ENCODE measurements around the gene TBC1D20. TPM values are rescaled to one million over a fixed set of nuclear protein-coding genes. Genes with fewer than 3 reads are reported as not detected.

TBC1D20 gene
- total RNA-seq, 1 donor from 2014 or later = 40.6 TPM

- FAIRE-seq (no peak), DNase-seq (ENCODE audit: low read depth) (no peak)
These were observed 41.4 kb downstream of the TBC1D20 start for GRCh38 chr20:420721-421574.

GRCh38 chr20:420166-420620, 42.1 kb downstream of the TBC1D20 start:
- H3K36me3 Mint-ChIP-seq (ENCODE audit: low read depth, unreplicated experiment) = peaks cover 38% of the 10 kb centered on the region
- FAIRE-seq (no peak), DNase-seq (ENCODE audit: low read depth) (no peak)
- H3K79me2 ChIP-seq (ENCODE audit: insufficient read depth, low read length) = peaks cover 3% of the 10 kb centered on the region
- no peaks in the 10 kb centered on the region for H3K9me3 Mint-ChIP-seq (ENCODE audit: unreplicated experiment)
- peaks cover 6% of the 10 kb centered on the region for H3K36me3 ChIP-seq (ENCODE audit: insufficient read depth, low read length)
- no peak overlapping the region for H2AFZ ChIP-seq (ENCODE audit: low read depth, low read length)
- no peak overlapping the region for H3K27ac ChIP-seq (ENCODE audit: low read depth, low read length)
- H3K4me1 Mint-ChIP-seq (ENCODE audit: low read depth, unreplicated experiment) = peaks cover 3% of the 10 kb centered on the region
- peaks cover 13% of the 10 kb centered on the region for H4K20me1 ChIP-seq (ENCODE audit: insufficient read depth, low read length)
- H3K27me3 Mint-ChIP-seq (ENCODE audit: low read depth, unreplicated experiment) = no peaks in the 10 kb centered on the region
- no peak overlapping the region for H3K27ac Mint-ChIP-seq (ENCODE audit: unreplicated experiment)
- no peak overlapping the region for H3K4me3 ChIP-seq (ENCODE audit: insufficient read depth, low read depth, low read length)
- no peak overlapping the region for H3K4me3 Mint-ChIP-seq (ENCODE audit: unreplicated experiment)
- no peak overlapping the region for H3K9ac ChIP-seq (ENCODE audit: low read length)
- TF ChIP-seq CTCF (IDR thresholded peaks at IDR 0.05; ENCODE audit: insufficient read depth, low read depth, low read length) (no peak), EZH2 (IDR thresholded peaks at IDR 0.05; ENCODE audit: insufficient read depth, low read length) (no peak)
- no peaks in the 10 kb centered on the region for H3K4me1 ChIP-seq (ENCODE audit: insufficient read depth, low read length)
- no peak overlapping the region for H3K4me2 ChIP-seq (ENCODE audit: low read length)
- H3K9me3 ChIP-seq (ENCODE audit: insufficient read depth, low read depth, low read length) = no peaks in the 10 kb centered on the region
- no peaks in the 10 kb centered on the region for H3K27me3 ChIP-seq (ENCODE audit: insufficient read depth, low read length)

More at GRCh38 chr20:420721-421574, 41.4 kb downstream of the TBC1D20 start:
- no peaks in the 10 kb centered on the region for H3K9me3 Mint-ChIP-seq (ENCODE audit: unreplicated experiment)
- no peak overlapping the region for H3K4me3 ChIP-seq (ENCODE audit: insufficient read depth, low read depth, low read length)
- peaks cover 36% of the 10 kb centered on the region for H3K36me3 Mint-ChIP-seq (ENCODE audit: low read depth, unreplicated experiment)
- H3K27ac Mint-ChIP-seq (ENCODE audit: unreplicated experiment) = no peak overlapping the region
- peaks cover 6% of the 10 kb centered on the region for H3K36me3 ChIP-seq (ENCODE audit: insufficient read depth, low read length)
- H3K4me3 Mint-ChIP-seq (ENCODE audit: unreplicated experiment) = peak overlapping the region; percentile 20
- no peak overlapping the region for H2AFZ ChIP-seq (ENCODE audit: low read depth, low read length)
- H3K9me3 ChIP-seq (ENCODE audit: insufficient read depth, low read depth, low read length) = no peaks in the 10 kb centered on the region
- H3K79me2 ChIP-seq (ENCODE audit: insufficient read depth, low read length) = peaks cover under 1% of the 10 kb centered on the region
- H3K27ac ChIP-seq (ENCODE audit: low read depth, low read length) = no peak overlapping the region
- TF ChIP-seq CTCF (IDR thresholded peaks at IDR 0.05; ENCODE audit: insufficient read depth, low read depth, low read length) (no peak), EZH2 (IDR thresholded peaks at IDR 0.05; ENCODE audit: insufficient read depth, low read length) (no peak)
- H3K27me3 ChIP-seq (ENCODE audit: insufficient read depth, low read length) = no peaks in the 10 kb centered on the region
- H3K4me1 ChIP-seq (ENCODE audit: insufficient read depth, low read length) = no peaks in the 10 kb centered on the region
- H3K27me3 Mint-ChIP-seq (ENCODE audit: low read depth, unreplicated experiment) = no peaks in the 10 kb centered on the region
- H4K20me1 ChIP-seq (ENCODE audit: insufficient read depth, low read length) = peaks cover 7% of the 10 kb centered on the region
- H3K9ac ChIP-seq (ENCODE audit: low read length) = no peak overlapping the region
- peaks cover 3% of the 10 kb centered on the region for H3K4me1 Mint-ChIP-seq (ENCODE audit: low read depth, unreplicated experiment)
- H3K4me2 ChIP-seq (ENCODE audit: low read length) = no peak overlapping the region

Data from astrocyte (in vitro differentiated cells and primary cell).